Right cardiac atrium (tissue), 5 donors: ENCODE data around the gene LHFPL6. TPM values are rescaled to one million over a fixed set of nuclear protein-coding genes. Genes with fewer than 3 reads are reported as not detected.

Experiments
- ATAC-seq, 2 donors: fragments of 200-7000 bp; cut with Tn5 transposase; one replicate each; pipeline versions ENCODE4 v1.8.0 to v1.9.1; 2020; ENCODE audit warnings: moderate library complexity in 2 of 2, mild to moderate bottlenecking in 1 of 2
- DNase-seq, 3 donors: peaks; one replicate each; pipeline ENCODE4 v3.0.0-alpha.2; 2020
- H3K27ac ChIP-seq: one replicate; pipeline ENCODE4 v1.5.1; 2013; ENCODE audit warnings: mild to moderate bottlenecking, low read length, control low read depth, moderate library complexity
- H3K27me3 ChIP-seq: one replicate; pipeline ENCODE4 v1.6.1; 2013; ENCODE audit not compliant: control insufficient read depth, insufficient read depth
- H3K4me1 ChIP-seq: one replicate; pipeline ENCODE4 v1.6.1; 2013; ENCODE audit warnings: low read length; ENCODE audit not compliant: control insufficient read depth, insufficient read depth
- H3K4me3 ChIP-seq: one replicate; pipeline ENCODE4 v1.5.1; 2013; ENCODE audit warnings: low read length, control low read depth
- H3K9me3 ChIP-seq: one replicate; pipeline ENCODE4 v1.6.1; 2013; ENCODE audit warnings: low read length; ENCODE audit not compliant: control insufficient read depth
- WGBS: extraction: QIAGEN DNeasy Blood & Tissue Kit; methylation state at CpG from one replicate; pipeline ENCODE4 v1.1.7; 2013; 5-methylcytosine and 5-hydroxymethylcytosine counted together
- intact Hi-C, 4 donors: fragments of 100-400 bp; cut with DNase I; formaldehyde crosslinking; loops; one replicate each; pipeline versions ENCODE4 v1.11.0 to v1.14.0; 2022 to 2023
- polyA plus RNA-seq: library from polyadenylated mRNA; stranded (reverse); fragments of 200-250 nt; gene quantifications from one replicate; pipeline ENCODE4 v1.2.3, GENCODE V29; 2013
- total RNA-seq, 4 donors: library from RNA; stranded (reverse); fragmentation: NEBNext Ultra II Directional; extraction: Animal tissue kit (Norgen Biotek cat#: 25700); gene quantifications; one replicate each; pipeline ENCODE4 v1.2.1, GENCODE V29; 2021
- donor health status: healthy with polysubstance abuse.
- donor health status: DM: no; HTN: yes; CAD: no.
- donor health status: DM: no; HTN: no; CAD: no.
- donor health status: DM: no; HTN: yes; CAD: no; lungs with severe emphysema.
- donor health status: DM: yes; HTN: yes; CAD: no.

Gene LHFPL6
- total and polyA plus RNA-seq, 5 donors: 54.0 to 66.8 (median 58.5) TPM

DNA sequence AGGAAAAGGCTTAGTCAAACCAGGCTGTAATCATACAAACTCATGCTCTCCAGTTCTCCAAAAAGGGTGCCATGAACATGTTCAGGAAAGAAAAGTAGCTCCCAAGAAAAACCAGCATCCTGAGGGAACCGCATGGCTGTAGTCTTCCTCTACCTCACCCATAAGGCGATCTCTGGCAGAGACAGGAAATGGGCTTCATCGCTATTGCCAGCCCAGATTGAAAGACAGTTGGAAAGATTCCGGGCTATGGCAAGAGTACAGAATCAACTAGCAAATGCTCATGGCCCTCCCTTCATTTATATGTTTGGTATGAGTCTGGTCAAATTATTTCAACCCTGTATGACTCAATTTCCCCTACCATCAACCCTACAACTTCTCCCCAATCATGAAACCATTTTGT is 140.1 kb downstream of the LHFPL6 start:
- intact Hi-C loops: no loop called here
- ATAC-seq (no peak), DNase-seq (no peak)
- Histone ChIP-seq H3K9me3 (no peaks in the 10 kb centered on the region), H3K4me1 (peaks cover 6% of the 10 kb centered on the region), H3K27me3 (no peaks in the 10 kb centered on the region), H3K4me3 (no peak overlapping the region), H3K27ac (no peak overlapping the region)
- 90% methylated on average over 4 of the region's 4 CpGs for whole genome bisulfite sequencing

DNA sequence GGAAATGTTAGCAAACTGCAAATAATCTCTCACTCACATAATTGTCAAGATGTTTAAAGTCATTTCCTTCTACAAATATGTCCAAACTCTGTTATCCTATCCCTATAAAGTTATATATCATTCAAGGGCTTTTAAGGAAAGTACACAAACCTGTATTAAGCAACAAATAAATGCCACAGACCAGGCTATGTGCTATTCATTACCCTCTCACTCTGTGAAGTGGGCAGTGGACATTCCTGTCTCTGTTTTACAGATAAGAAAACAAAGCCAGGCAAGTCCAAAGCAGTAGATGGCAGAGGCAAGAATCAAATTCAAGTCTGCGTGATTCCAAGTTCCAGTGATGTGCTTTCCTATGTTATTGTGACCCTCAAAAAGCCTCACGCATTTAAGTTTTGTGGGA is 140.6 kb downstream of the LHFPL6 start:
- Histone ChIP-seq H3K4me3 (no peak overlapping the region), H3K4me1 (peaks cover 6% of the 10 kb centered on the region), H3K27ac (no peak overlapping the region)

GRCh38 chr13:39461685-39462266 is 141.2 kb downstream of the LHFPL6 start:
- DNase-seq (no peak), ATAC-seq (no peak)
- Histone ChIP-seq H3K4me3 (no peak overlapping the region), H3K27me3 (no peaks in the 10 kb centered on the region), H3K27ac (peak overlapping the region; percentile 30), H3K9me3 (no peaks in the 10 kb centered on the region), H3K4me1 (peaks cover 6% of the 10 kb centered on the region)
- WGBS: 80% methylated on average over 1 of the region's 1 CpG
- intact Hi-C loops: no loop called here

More for the DNA sequence above, 140.6 kb downstream of the LHFPL6 start:
- intact Hi-C loops: no loop called here
- WGBS: 59% methylated on average over 2 of the region's 2 CpGs
- ATAC-seq: peak; percentile 60 to 69
- no peak for DNase-seq
- no peaks in the 10 kb centered on the region for H3K9me3 ChIP-seq
- H3K27me3 ChIP-seq: no peaks in the 10 kb centered on the region

DNA sequence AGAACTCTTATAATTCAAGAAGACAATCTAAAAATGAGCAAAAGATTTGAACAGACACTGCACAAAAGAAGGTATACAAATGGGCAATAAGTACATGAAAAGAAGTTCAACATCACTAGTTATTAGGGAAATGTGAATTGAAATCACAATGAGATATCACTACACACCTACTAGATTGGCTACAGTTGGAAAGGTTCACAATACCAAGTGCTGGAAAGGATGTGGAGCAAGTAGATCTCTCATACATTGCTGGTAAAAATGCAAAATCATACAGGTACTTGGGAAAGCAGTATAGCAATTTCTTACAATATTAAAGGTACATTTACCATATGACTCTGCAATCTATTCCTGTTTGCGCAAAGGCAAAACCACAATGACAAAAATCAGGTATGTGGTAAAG is 145.7 kb downstream of the LHFPL6 start:
- Histone ChIP-seq H3K4me3 (no peak overlapping the region), H3K4me1 (peaks cover 9% of the 10 kb centered on the region), H3K9me3 (no peaks in the 10 kb centered on the region), H3K27ac (no peak overlapping the region), H3K27me3 (no peaks in the 10 kb centered on the region)
- no peak for DNase-seq
- 99% methylated on average over 1 of the region's 1 CpG for WGBS
- intact Hi-C loops: no loop called here
- no peak for ATAC-seq

- H3K4me1 ChIP-seq: peaks cover 10% of the 10 kb centered on the region
- intact Hi-C loops: no loop called here
- H3K27me3 ChIP-seq: no peaks in the 10 kb centered on the region
- WGBS: 20% methylated on average over 4 of the region's 4 CpGs
- H3K4me3 ChIP-seq: no peak overlapping the region
- ATAC-seq: no peak
- no peaks in the 10 kb centered on the region for H3K9me3 ChIP-seq
- H3K27ac ChIP-seq: no peak overlapping the region
- DNase-seq: no peak
Measured at GRCh38 chr13:39455521-39456175, 147.3 kb downstream of the LHFPL6 start.

DNA sequence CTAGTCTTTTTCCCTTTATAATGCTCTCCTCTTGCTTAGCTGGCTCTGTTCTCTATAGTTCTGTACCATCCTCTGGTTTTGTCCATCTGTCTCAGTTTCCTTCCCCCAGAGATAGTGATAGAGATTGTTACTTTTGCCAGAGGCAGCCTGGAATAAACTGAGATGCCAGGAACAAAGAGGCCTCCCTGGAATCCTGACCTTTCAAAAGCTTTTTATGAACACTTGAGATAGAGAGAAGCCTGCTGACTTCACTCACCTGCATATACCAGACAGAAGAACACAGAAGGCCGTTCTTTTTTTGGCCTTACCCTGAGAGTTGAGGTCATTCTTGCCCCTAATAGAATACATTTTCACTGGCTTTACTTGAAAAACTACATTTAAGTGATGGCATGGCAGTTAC is 150.2 kb downstream of the LHFPL6 start:
- intact Hi-C loops: no loop called here
- peak; percentile 32 to 54 for ATAC-seq
- H3K27me3 ChIP-seq: no peaks in the 10 kb centered on the region
- no peaks in the 10 kb centered on the region for H3K9me3 ChIP-seq
- no peak overlapping the region for H3K27ac ChIP-seq
- 38% methylated on average over 1 of the region's 1 CpG for WGBS
- peaks cover 11% of the 10 kb centered on the region for H3K4me1 ChIP-seq
- H3K4me3 ChIP-seq: no peak overlapping the region
- no peak for DNase-seq

GRCh38 chr13:39452417-39452816 is 150.6 kb downstream of the LHFPL6 start:
- no peaks in the 10 kb centered on the region for H3K27me3 ChIP-seq
- ATAC-seq: peak; percentile 65 to 68
- peak overlapping the region; percentile 84 for H3K27ac ChIP-seq
- H3K4me1 ChIP-seq: peaks cover 11% of the 10 kb centered on the region
- DNase-seq: no peak
- no peak overlapping the region for H3K4me3 ChIP-seq
- intact Hi-C loops: no loop called here
- WGBS: 36% methylated on average over 3 of the region's 3 CpGs
- H3K9me3 ChIP-seq: no peaks in the 10 kb centered on the region

GRCh38 chr13:39451860-39452301 is 151.1 kb downstream of the LHFPL6 start:
- ATAC-seq (peak; percentile 76 to 78), DNase-seq (peak; percentile 28 to 65 (median 61))
- no peaks in the 10 kb centered on the region for H3K27me3 ChIP-seq
- H3K27ac ChIP-seq: peak overlapping the region; percentile 3
- no peak overlapping the region for H3K4me3 ChIP-seq
- intact Hi-C loops: no loop called here
- WGBS: 26% methylated on average over 4 of the region's 4 CpGs
- H3K4me1 ChIP-seq: peaks cover 11% of the 10 kb centered on the region
- H3K9me3 ChIP-seq: no peaks in the 10 kb centered on the region

DNA sequence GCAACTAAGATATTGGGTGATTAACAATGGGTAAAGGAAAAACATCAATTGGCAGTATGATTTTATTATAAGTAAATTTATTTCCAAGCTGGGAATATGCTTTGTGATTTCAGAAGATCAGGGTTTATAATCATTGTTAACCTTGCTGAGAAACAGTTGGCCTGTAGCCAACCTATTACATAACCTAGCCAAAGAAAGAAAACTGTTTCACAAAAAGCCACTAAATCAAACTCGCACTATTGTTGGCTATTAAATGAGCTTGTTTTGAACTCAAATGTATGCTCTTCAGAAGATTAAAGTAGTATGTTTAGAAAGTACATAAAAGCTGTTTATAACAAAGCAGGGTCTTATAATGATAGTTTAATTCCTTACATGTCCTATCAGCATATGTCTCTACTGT is 151.7 kb downstream of the LHFPL6 start:
- Histone ChIP-seq H3K4me1 (peaks cover 11% of the 10 kb centered on the region), H3K27me3 (no peaks in the 10 kb centered on the region), H3K4me3 (no peak overlapping the region), H3K9me3 (no peaks in the 10 kb centered on the region), H3K27ac (no peak overlapping the region)
- intact Hi-C loops: no loop called here
- 25% methylated on average over 1 of the region's 1 CpG for WGBS
- no peak for DNase-seq
- no peak for ATAC-seq

DNA sequence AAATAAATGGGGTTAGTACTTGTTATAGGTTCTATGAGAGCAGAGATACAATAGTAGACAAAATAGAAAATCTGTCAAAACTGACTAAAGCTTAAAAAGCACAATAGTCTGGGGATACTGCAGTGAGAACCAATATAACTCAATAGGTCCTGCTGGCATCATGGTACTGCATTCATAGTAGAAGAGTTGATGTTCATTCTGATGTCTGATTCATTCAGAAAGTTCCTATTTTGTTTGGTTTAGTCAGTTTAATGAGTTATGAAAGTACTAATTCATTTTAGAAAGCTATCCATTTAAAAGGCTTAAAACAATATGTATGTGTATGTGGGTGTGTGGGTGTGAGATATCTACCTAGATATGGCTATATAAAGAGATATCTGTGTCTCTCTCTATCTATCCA is 152.8 kb downstream of the LHFPL6 start:
- H3K4me1 ChIP-seq: peaks cover 11% of the 10 kb centered on the region
- no peaks in the 10 kb centered on the region for H3K9me3 ChIP-seq
- H3K27ac ChIP-seq: no peak overlapping the region
- H3K4me3 ChIP-seq: no peak overlapping the region
- intact Hi-C loops: no loop called here
- ATAC-seq (no peak), DNase-seq (no peak)
- no peaks in the 10 kb centered on the region for H3K27me3 ChIP-seq

DNA sequence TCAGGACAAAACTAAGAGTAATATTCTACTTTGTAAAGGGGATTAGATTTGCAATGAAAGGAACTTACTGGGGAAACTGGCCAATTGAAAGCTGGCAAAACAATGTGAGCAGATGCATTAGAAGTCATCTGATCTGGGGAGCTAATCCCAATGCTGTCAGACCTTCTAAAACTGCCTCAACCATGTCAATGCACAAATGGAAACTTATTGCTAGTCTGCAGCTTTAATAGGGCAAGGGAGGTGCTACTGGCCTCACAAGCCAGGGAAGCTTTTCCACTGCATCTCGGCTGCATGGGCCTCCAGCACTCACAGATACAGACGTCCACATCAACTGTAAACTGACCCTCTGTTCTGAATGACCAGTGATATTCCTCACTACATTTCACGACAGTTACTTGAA is 154.2 kb downstream of the LHFPL6 start:
- intact Hi-C loops: no loop called here
- Histone ChIP-seq H3K27me3 (no peaks in the 10 kb centered on the region), H3K27ac (no peak overlapping the region), H3K4me1 (peaks cover 11% of the 10 kb centered on the region), H3K9me3 (no peaks in the 10 kb centered on the region), H3K4me3 (no peak overlapping the region)
- ATAC-seq (peak in 1 of 2 donors; percentile 34), DNase-seq (no peak)
- WGBS: 54% methylated on average over 3 of the region's 3 CpGs
